Keratinocyte (primary cell): Measurements from ENCODE around the gene SPAG5. TPM values are rescaled to one million over a fixed set of nuclear protein-coding genes. Genes with fewer than 3 reads are reported as not detected.

ENCODE experiments used
- DNase-seq: peaks from one replicate; pipeline ENCODE4 v3.0.0-alpha.2; 2011; ENCODE audit warnings: low read depth, missing footprints, low spot score
- FAIRE-seq: peaks from 2 replicates; lab custom pipeline; 2011; peaks lifted over from hg19 to GRCh38; lab: Jason Lieb, UNC
- H2AFZ ChIP-seq: 2 replicates; pipeline ENCODE4 v1.6.0; 2012; ENCODE audit warnings: low read length, control low read depth, inconsistent platforms; ENCODE audit not compliant: control insufficient read depth
- H3K27ac ChIP-seq: 2 replicates; pipeline ENCODE4 v1.5.1; 2011; ENCODE audit warnings: low read length; ENCODE audit not compliant: control insufficient read depth, insufficient read depth
- H3K27me3 ChIP-seq: 3 replicates; pipeline ENCODE4 v1.6.0; 2011; ENCODE audit warnings: low read length; ENCODE audit not compliant: control insufficient read depth, insufficient read depth; ENCODE audit errors: extremely low read depth
- H3K36me3 ChIP-seq, 2 experiments: 2 replicates in 1 of 2; 3 replicates in 1 of 2; pipeline ENCODE4 v1.5.1; 2011; ENCODE audit warnings: low read length in 2 of 2, mild to moderate bottlenecking in 1 of 2; ENCODE audit not compliant: control insufficient read depth in 2 of 2, insufficient read depth in 2 of 2; ENCODE audit errors: extremely low read depth in 1 of 2
- H3K4me1 ChIP-seq: 3 replicates; pipeline ENCODE4 v1.5.1; 2011; ENCODE audit warnings: low read length; ENCODE audit not compliant: control insufficient read depth, insufficient read depth; ENCODE audit errors: extremely low read depth
- H3K4me2 ChIP-seq: 3 replicates; pipeline ENCODE4 v1.6.0; 2011; ENCODE audit warnings: low read depth, low read length; ENCODE audit not compliant: control insufficient read depth, insufficient read depth; ENCODE audit errors: extremely low read depth
- H3K4me3 ChIP-seq, 3 experiments: fragments of 200-600 bp in 1 of 3; sonication (generic) in 1 of 3; 2 replicates in 2 of 3; 3 replicates in 1 of 3; pipeline ENCODE4 v1.5.1; 2011 to 2016; ENCODE audit warnings: low read length in 3 of 3, mild to moderate bottlenecking in 3 of 3, control low read depth in 2 of 3, inconsistent platforms in 1 of 3, low read depth in 1 of 3, mixed read lengths in 1 of 3, mixed run types in 1 of 3, moderate library complexity in 1 of 3; ENCODE audit not compliant: control insufficient read depth in 2 of 3, insufficient read depth in 2 of 3; ENCODE audit errors: extremely low read depth in 1 of 3
- H3K79me2 ChIP-seq: 2 replicates; pipeline ENCODE4 v1.6.0; 2012; ENCODE audit warnings: low read length; ENCODE audit not compliant: control insufficient read depth, insufficient read depth
- H3K9ac ChIP-seq: 3 replicates; pipeline ENCODE4 v1.6.0; 2011; ENCODE audit warnings: low read length; ENCODE audit not compliant: control insufficient read depth, insufficient read depth; ENCODE audit errors: extremely low read depth
- H3K9me1 ChIP-seq: 3 replicates; pipeline ENCODE4 v1.6.0; 2011; ENCODE audit warnings: low read length; ENCODE audit not compliant: control insufficient read depth, insufficient read depth; ENCODE audit errors: extremely low read depth
- H3K9me3 ChIP-seq: 2 replicates; pipeline ENCODE4 v1.5.1; 2012; ENCODE audit warnings: low read depth, low read length; ENCODE audit not compliant: control insufficient read depth
- H4K20me1 ChIP-seq: 3 replicates; pipeline ENCODE4 v1.6.0; 2011; ENCODE audit warnings: low read length; ENCODE audit not compliant: control insufficient read depth, insufficient read depth; ENCODE audit errors: extremely low read depth
- CTCF ChIP-seq, 3 experiments: IDR thresholded peaks in 1 of 3; conservative IDR thresholded peaks in 1 of 3; optimal IDR thresholded peaks in 1 of 3; 2 replicates in 2 of 3; 3 replicates in 1 of 3; pipeline versions ENCODE3 to v1.5.1; 2011; ENCODE audit warnings: low read length in 3 of 3, mild to moderate bottlenecking in 3 of 3, moderate library complexity in 2 of 3, control low read depth in 1 of 3, inconsistent platforms in 1 of 3; ENCODE audit not compliant: insufficient read depth in 2 of 3; ENCODE audit errors: extremely low read depth in 1 of 3
- EZH2 ChIP-seq: IDR thresholded peaks from one replicate; pipeline ENCODE4 v1.6.1; 2012; ENCODE audit warnings: inconsistent platforms, mild to moderate bottlenecking, low read length, moderate library complexity
- dilution Hi-C: fragments of 300-500 bp; cut with MboI; formaldehyde crosslinking; loops from one replicate; pipeline ENCODE4 v1.7.0; 2020; ENCODE audit warnings: low sequenced_read_pairs; ENCODE audit not compliant: extremely low pct_ligation_motif_present
- polyA plus RNA-seq, 5 experiments: library from polyadenylated mRNA; depleted of rRNA in 3 of 5; stranded (reverse) in 3 of 5; stranded (forward) in 1 of 5; unstranded in 1 of 5; fragments of >200 nt; gene quantifications; 1 replicate in 1 of 5; 2 replicates in 3 of 5; 3 replicates in 1 of 5; pipeline versions ENCODE4 v1.2.1 to v1.2.3, GENCODE V29; 2011 to 2012; ENCODE audit warnings: missing spikeins in 2 of 5, low read depth in 1 of 5, low replicate concordance in 1 of 5

SPAG5 gene
- polyA plus RNA-seq, 1 donor (not counting 4 experiments of a cell fraction or from before 2014, with no cell fraction given): 21.1 TPM

- no peak overlapping the region for H2AFZ ChIP-seq
- dilution Hi-C loops: no loop called here
- H3K9me3 ChIP-seq: no peaks in the 10 kb centered on the region
- peaks cover 6% of the 10 kb centered on the region for H3K4me1 ChIP-seq
- peaks cover 5 to 8% of the 10 kb centered on the region in 2 experiments for H3K36me3 ChIP-seq
- no peak for TF ChIP-seq EZH2
- TF ChIP-seq CTCF (optimal IDR thresholded peaks at IDR 0.05 in 1 of 3, IDR thresholded peaks at IDR 0.05 in 1 of 3, conservative IDR thresholded peaks at IDR 0.05 in 1 of 3; ENCODE audit: extremely low read depth in 1 of 3, insufficient read depth in 2 of 3, low read length in 3 of 3): no peak
- H3K27ac ChIP-seq: no peak overlapping the region
- H3K27me3 ChIP-seq: no peaks in the 10 kb centered on the region
- H3K79me2 ChIP-seq: peaks cover 3% of the 10 kb centered on the region
- H3K9me1 ChIP-seq: peaks cover 3% of the 10 kb centered on the region
- H3K4me2 ChIP-seq: no peak overlapping the region
- H3K9ac ChIP-seq: no peak overlapping the region
- H3K4me3 ChIP-seq: no peak overlapping the region
- DNase-seq (no peak), FAIRE-seq (no peak)
- H4K20me1 ChIP-seq: no peaks in the 10 kb centered on the region
Observed at GRCh38 chr17:28548417-28549130, 50.3 kb downstream of the SPAG5 start.

GRCh38 chr17:28547623-28548416 is 51.0 kb downstream of the SPAG5 start:
- Histone ChIP-seq H2AFZ (no peak overlapping the region), H3K9me1 (peaks cover 2% of the 10 kb centered on the region), H3K27me3 (no peaks in the 10 kb centered on the region), H3K4me1 (peaks cover 6% of the 10 kb centered on the region), H3K9me3 (no peaks in the 10 kb centered on the region), H3K79me2 (peaks cover 3% of the 10 kb centered on the region), H4K20me1 (no peaks in the 10 kb centered on the region), H3K4me2 (no peak overlapping the region), H3K36me3 (peaks cover 1 to 3% of the 10 kb centered on the region in 2 experiments), H3K27ac (no peak overlapping the region), H3K9ac (no peak overlapping the region), H3K4me3 (no peak overlapping the region)
- dilution Hi-C loops: no loop called here
- DNase-seq (no peak), FAIRE-seq (peak; percentile 36)
- no peak for TF ChIP-seq EZH2
- TF ChIP-seq CTCF (optimal IDR thresholded peaks at IDR 0.05 in 1 of 3, IDR thresholded peaks at IDR 0.05 in 1 of 3, conservative IDR thresholded peaks at IDR 0.05 in 1 of 3; ENCODE audit: extremely low read depth in 1 of 3, insufficient read depth in 2 of 3, low read length in 3 of 3): peak; percentile 84 to 92 (median 84)
